DOHH2 (cell line): ENCODE results near the gene PCTP.

Experiments
- H3F3A ChIP-seq: fragments of 200-600 bp; sonication (generic), shearing (Covaris generic); 2 replicates; pipeline ENCODE4 v1.6.0; 2016; ENCODE audit warnings: antibody characterized with exemption, mild to moderate bottlenecking; ENCODE audit not compliant: control insufficient read depth, insufficient read depth
- H3K27ac ChIP-seq: fragments of 200-600 bp; sonication (generic); 2 replicates; pipeline ENCODE4 v1.5.1; 2014; ENCODE audit warnings: low read depth, mild to moderate bottlenecking, low read length, moderate library complexity
- H3K27me3 ChIP-seq: fragments of 200-600 bp; sonication (generic); 2 replicates; pipeline ENCODE4 v1.6.1; 2014; ENCODE audit warnings: mild to moderate bottlenecking, low read length, mixed read lengths; ENCODE audit not compliant: control insufficient read depth
- H3K36me3 ChIP-seq: fragments of 200-600 bp; sonication (generic); 2 replicates; pipeline ENCODE4 v1.6.1; 2014; ENCODE audit warnings: mild to moderate bottlenecking, low read length, moderate library complexity, mixed read lengths; ENCODE audit not compliant: control insufficient read depth
- H3K4me1 ChIP-seq: fragments of 200-600 bp; sonication (generic); 2 replicates; pipeline ENCODE4 v1.6.1; 2014; ENCODE audit warnings: mild to moderate bottlenecking, low read length, mixed read lengths; ENCODE audit not compliant: control insufficient read depth
- H3K4me2 ChIP-seq: fragments of 200-600 bp; sonication (generic); 2 replicates; pipeline ENCODE4 v1.6.0; 2014; ENCODE audit warnings: mild to moderate bottlenecking, low read length, moderate library complexity
- H3K4me3 ChIP-seq: fragments of 200-600 bp; sonication (generic); 2 replicates; pipeline ENCODE4 v1.5.1; 2014; ENCODE audit warnings: mild to moderate bottlenecking, low read length, mixed read lengths
- H3K79me2 ChIP-seq: fragments of 200-600 bp; sonication (generic); 2 replicates; pipeline ENCODE4 v1.6.1; 2014; ENCODE audit warnings: mild to moderate bottlenecking, low read length, mixed read lengths; ENCODE audit not compliant: control insufficient read depth
- H3K9me2 ChIP-seq: fragments of 200-600 bp; sonication (generic); replicated peaks from 2 replicates; pipeline ENCODE4 v1.6.1; 2014; ENCODE audit warnings: mild to moderate bottlenecking, low read length, mixed read lengths; ENCODE audit not compliant: control insufficient read depth
- H3K9me3 ChIP-seq: fragments of 200-600 bp; sonication (generic); 2 replicates; pipeline ENCODE4 v1.6.1; 2014; ENCODE audit warnings: antibody characterized with exemption, low read length, mixed read lengths; ENCODE audit not compliant: control insufficient read depth, insufficient read depth
- H4K20me1 ChIP-seq: fragments of 200-600 bp; sonication (generic); 2 replicates; pipeline ENCODE4 v1.6.0; 2014; ENCODE audit warnings: low read depth, mild to moderate bottlenecking, antibody characterized with exemption, low read length, moderate library complexity; ENCODE audit not compliant: control insufficient read depth, insufficient read depth
- EZH2phosphoT487 ChIP-seq: fragments of 200-600 bp; sonication (generic); IDR thresholded peaks from 2 replicates; pipeline ENCODE4 v1.6.1; 2017; ENCODE audit warnings: borderline replicate concordance, mild to moderate bottlenecking, antibody characterized with exemption, low read length, moderate library complexity, mixed read lengths
- TF ChIP-seq, protein P1 (sequence below): fragments of 200-600 bp; sonication (generic); IDR thresholded peaks from one replicate; pipeline ENCODE4 v1.5.1; 2014; ENCODE audit warnings: antibody characterized with exemption, mild to moderate bottlenecking, low read depth, low read length; ENCODE audit not compliant: poor library complexity, severe bottlenecking

PCTP gene

DNA sequence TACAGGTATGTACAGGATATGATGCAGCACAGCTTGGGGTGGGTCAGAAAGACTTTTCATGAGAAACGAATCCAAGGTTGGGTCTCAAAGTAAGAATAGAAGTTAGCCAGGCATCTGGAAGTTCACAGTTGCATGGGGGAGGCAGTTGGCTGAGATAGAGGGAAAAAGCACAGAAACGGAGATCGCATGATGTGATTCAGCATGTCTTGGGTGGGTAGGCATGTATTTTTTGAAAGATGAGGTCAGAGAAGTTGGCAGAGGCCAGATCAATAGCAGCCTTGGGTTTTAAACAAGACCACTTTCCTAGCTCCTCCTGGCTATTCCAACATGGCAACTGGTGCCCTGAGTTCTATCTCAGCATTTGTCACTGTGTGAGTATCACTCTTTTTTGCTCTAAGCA is 67.2 kb downstream of the PCTP start:
- Histone ChIP-seq H4K20me1 (no peaks in the 10 kb centered on the region), H3K4me2 (no peak overlapping the region), H3K9me3 (no peaks in the 10 kb centered on the region), H3K27me3 (peaks cover 9% of the 10 kb centered on the region), H3K36me3 (no peaks in the 10 kb centered on the region), H3K9me2 (no peaks in the 10 kb centered on the region), H3K79me2 (no peaks in the 10 kb centered on the region), H3K27ac (no peak overlapping the region), H3K4me1 (no peaks in the 10 kb centered on the region), H3K4me3 (no peak overlapping the region), H3F3A (no peaks in the 10 kb centered on the region)
- TF ChIP-seq, protein P1, sequence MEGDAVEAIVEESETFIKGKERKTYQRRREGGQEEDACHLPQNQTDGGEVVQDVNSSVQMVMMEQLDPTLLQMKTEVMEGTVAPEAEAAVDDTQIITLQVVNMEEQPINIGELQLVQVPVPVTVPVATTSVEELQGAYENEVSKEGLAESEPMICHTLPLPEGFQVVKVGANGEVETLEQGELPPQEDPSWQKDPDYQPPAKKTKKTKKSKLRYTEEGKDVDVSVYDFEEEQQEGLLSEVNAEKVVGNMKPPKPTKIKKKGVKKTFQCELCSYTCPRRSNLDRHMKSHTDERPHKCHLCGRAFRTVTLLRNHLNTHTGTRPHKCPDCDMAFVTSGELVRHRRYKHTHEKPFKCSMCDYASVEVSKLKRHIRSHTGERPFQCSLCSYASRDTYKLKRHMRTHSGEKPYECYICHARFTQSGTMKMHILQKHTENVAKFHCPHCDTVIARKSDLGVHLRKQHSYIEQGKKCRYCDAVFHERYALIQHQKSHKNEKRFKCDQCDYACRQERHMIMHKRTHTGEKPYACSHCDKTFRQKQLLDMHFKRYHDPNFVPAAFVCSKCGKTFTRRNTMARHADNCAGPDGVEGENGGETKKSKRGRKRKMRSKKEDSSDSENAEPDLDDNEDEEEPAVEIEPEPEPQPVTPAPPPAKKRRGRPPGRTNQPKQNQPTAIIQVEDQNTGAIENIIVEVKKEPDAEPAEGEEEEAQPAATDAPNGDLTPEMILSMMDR: no peak
- TF ChIP-seq EZH2phosphoT487: no peak

DNA sequence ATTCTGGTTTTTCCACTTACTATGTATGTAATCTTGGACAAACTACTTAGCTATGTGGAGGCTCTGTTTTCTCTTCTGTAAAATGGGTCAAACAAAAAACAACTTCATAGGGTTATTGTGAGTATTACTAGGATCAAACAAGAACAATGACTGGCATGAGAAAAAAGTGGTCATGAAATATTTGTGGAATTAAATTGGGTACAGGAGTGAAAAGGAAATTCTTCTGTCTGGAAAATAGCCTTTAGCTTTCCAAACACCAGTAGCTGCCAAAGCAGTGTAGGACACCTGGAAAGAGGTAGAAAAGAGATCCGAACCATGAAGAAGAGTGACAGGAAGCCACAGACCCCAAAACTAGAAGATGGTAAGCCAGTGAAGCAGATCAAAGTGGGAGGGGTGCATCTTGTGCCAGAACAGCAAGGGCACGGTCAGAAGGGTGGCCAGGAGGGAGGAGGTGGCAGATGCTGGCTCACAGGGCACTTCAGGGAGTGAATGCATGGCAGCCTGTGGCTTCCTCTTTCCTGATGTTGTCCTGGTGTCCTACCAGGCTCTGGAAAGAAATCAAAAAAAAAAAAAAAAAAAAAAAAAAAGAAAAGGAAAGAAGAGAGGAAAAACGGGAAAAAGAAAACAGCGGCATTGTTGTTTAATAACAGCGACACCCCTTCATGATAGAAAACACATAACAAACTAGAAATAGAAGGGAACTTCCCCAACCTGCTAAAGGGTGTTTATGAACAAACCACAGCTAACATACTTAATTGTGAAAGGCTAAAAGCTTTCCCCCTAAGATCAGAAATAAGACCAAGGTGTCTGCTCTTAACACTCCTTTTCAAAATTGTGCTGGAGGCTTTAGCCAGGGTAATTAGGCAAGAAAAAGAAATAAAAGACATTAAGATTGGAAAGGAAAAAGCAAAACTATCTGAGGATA is 67.9 kb downstream of the PCTP start:
- Histone ChIP-seq H3K79me2 (no peaks in the 10 kb centered on the region), H3K9me2 (no peaks in the 10 kb centered on the region), H3K36me3 (no peaks in the 10 kb centered on the region), H3F3A (no peaks in the 10 kb centered on the region), H3K27me3 (peaks cover 9% of the 10 kb centered on the region), H3K4me3 (no peak overlapping the region), H3K9me3 (no peaks in the 10 kb centered on the region), H4K20me1 (no peaks in the 10 kb centered on the region), H3K27ac (no peak overlapping the region), H3K4me1 (no peaks in the 10 kb centered on the region), H3K4me2 (no peak overlapping the region)
- TF ChIP-seq, protein P1: no peak
- no peak for TF ChIP-seq EZH2phosphoT487

DNA sequence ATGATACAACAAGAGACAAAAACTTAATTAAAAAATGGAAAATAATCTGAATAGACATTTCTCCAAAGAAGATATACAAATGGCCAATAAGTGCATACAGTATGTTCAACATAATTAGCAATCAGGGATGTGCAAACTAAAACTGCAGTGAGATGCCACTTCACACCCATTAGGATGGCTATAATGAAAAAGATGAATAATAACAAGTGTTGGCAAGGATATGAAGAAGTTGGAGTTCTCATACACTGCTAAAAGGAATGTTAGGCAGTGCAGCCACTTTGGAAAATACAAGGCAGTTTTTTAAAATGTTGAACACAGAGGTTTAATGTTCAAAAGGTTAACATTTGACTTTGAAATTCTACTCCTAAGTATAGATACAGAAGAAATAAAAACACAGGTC is 69.8 kb downstream of the PCTP start:
- Histone ChIP-seq H3K4me3 (no peak overlapping the region), H3K79me2 (no peaks in the 10 kb centered on the region), H3K9me3 (no peaks in the 10 kb centered on the region), H3K27me3 (peaks cover 9% of the 10 kb centered on the region), H3F3A (no peaks in the 10 kb centered on the region), H3K36me3 (no peaks in the 10 kb centered on the region), H3K9me2 (no peaks in the 10 kb centered on the region), H4K20me1 (no peaks in the 10 kb centered on the region), H3K27ac (no peak overlapping the region), H3K4me1 (no peaks in the 10 kb centered on the region), H3K4me2 (no peak overlapping the region)
- TF ChIP-seq EZH2phosphoT487: no peak
- TF ChIP-seq, protein P1: no peak
